Renal cortex interstitium (tissue), 15 donors: ENCODE results near the gene PIEZO1. TPM values are rescaled to one million over a fixed set of nuclear protein-coding genes. Genes with fewer than 3 reads are reported as not detected.
A peak's percentile ranks its signal among the peaks of the same experiment; 100 is the strongest.
"Not testable (repeated sequence)": the region's sequence is repeated elsewhere in the genome, so short reads cannot be mapped to it uniquely, and the experiment has no call there.

Experiments
- DNase-seq, 11 donors: peaks; one replicate each; pipeline ENCODE4 v3.0.0-alpha.2; 2013; ENCODE audit warnings: low read depth in 9 of 11, low spot score in 4 of 11; ENCODE audit errors: extremely low read depth in 1 of 11
- long read RNA-seq, 16 experiments: transcript quantifications; one replicate each; lab custom pipeline, GENCODE V29; 2026
- polyA plus RNA-seq, 3 donors: library from polyadenylated mRNA; unstranded; fragments of 120-200 nt; gene quantifications; one replicate each; pipeline ENCODE4 v1.2.1, GENCODE V29; 2013; ENCODE audit not compliant: insufficient read length in 3 of 3

PIEZO1 gene
- 10 to 100 TPM; 31.6 to 70.3 (median 48.9) TPM for polyA plus RNA-seq
- long read RNA-seq, donor 1, partial matches to known transcripts: 0 of 2 reads
- long read RNA-seq, donor 1, other reads (novel, unspliced or antisense): 0 of 2 reads
- long read RNA-seq, donor 2, partial matches to known transcripts: 0 of 3 reads
- long read RNA-seq, donor 2, other reads (novel, unspliced or antisense): 0 of 3 reads
- long read RNA-seq, donor 3: 0 reads
- long read RNA-seq, donor 4: 0 reads
- long read RNA-seq, donor 5: 0 reads
- long read RNA-seq, donor 6, partial matches to known transcripts: 0 of 4 reads
- long read RNA-seq, donor 6, other reads (novel, unspliced or antisense): 0 of 4 reads
- long read RNA-seq, donor 7, partial matches to known transcripts: 0 of 3 reads
- long read RNA-seq, donor 7, other reads (novel, unspliced or antisense): 0 of 3 reads
- long read RNA-seq, donor 8: 0 reads
- long read RNA-seq, donor 9, partial matches to known transcripts: 0 of 2 reads
- long read RNA-seq, donor 9, other reads (novel, unspliced or antisense): 0 of 2 reads
- long read RNA-seq, donor 10, partial matches to known transcripts: 0 of 2 reads
- long read RNA-seq, donor 10, other reads (novel, unspliced or antisense): 0 of 2 reads
- long read RNA-seq, donor 11, partial matches to known transcripts: 0 of 2 reads
- long read RNA-seq, donor 11, other reads (novel, unspliced or antisense): 0 of 2 reads
- long read RNA-seq, donor 12, partial matches to known transcripts: 0 of 2 reads
- long read RNA-seq, donor 12, other reads (novel, unspliced or antisense): 0 of 2 reads
- long read RNA-seq, donor 13: 0 reads
- long read RNA-seq, donor 14: 0 reads
- long read RNA-seq, donor 15, partial matches to known transcripts: 0 of 1 reads
- long read RNA-seq, donor 15, other reads (novel, unspliced or antisense): 0 of 1 reads
- long read RNA-seq, donor 16, partial matches to known transcripts: 5 of 8 reads
- long read RNA-seq, donor 16, other reads (novel, unspliced or antisense): 0 of 8 reads

- no peak for DNase-seq
Observed at GRCh38 chr16:88785106-88785924, at the start of gene PIEZO1. TSS of gene PIEZO1 (minus strand) at chr16:88785220. CDS start at chr16:88784964, 256 bp downstream.

GRCh38 chr16:88834670-88835069 lies 49.6 kb upstream of the PIEZO1 start:
- no peak for DNase-seq

- no peak for DNase-seq
Observed at GRCh38 chr16:88833086-88833485, 48.1 kb upstream of the PIEZO1 start.

- no peak for DNase-seq
Observed at GRCh38 chr16:88831838-88832237, 46.8 kb upstream of the PIEZO1 start.

GRCh38 chr16:88830783-88831182 lies 45.8 kb upstream of the PIEZO1 start:
- DNase-seq: no peak

- peak in 7 of 11 donors; percentile 49 to 68 (median 61) for DNase-seq
Observed at GRCh38 chr16:88830258-88830657, 45.2 kb upstream of the PIEZO1 start.

GRCh38 chr16:88828711-88829110 lies 43.7 kb upstream of the PIEZO1 start:
- no peak for DNase-seq

GRCh38 chr16:88827727-88828126 lies 42.7 kb upstream of the PIEZO1 start:
- no peak for DNase-seq

GRCh38 chr16:88826070-88826840 lies 41.2 kb upstream of the PIEZO1 start:
- DNase-seq: no peak

- DNase-seq: no peak
Observed at GRCh38 chr16:88825146-88825545, 40.1 kb upstream of the PIEZO1 start.

GRCh38 chr16:88824256-88825077 lies 39.4 kb upstream of the PIEZO1 start:
- no peak for DNase-seq

- DNase-seq: not testable (repeated sequence)
Observed at GRCh38 chr16:88823646-88824045, 38.6 kb upstream of the PIEZO1 start.

- DNase-seq: no peak
Observed at GRCh38 chr16:88822281-88823040, 37.4 kb upstream of the PIEZO1 start.

GRCh38 chr16:88821168-88821850 lies 36.3 kb upstream of the PIEZO1 start:
- no peak for DNase-seq

GRCh38 chr16:88820385-88821025 lies 35.5 kb upstream of the PIEZO1 start:
- no peak for DNase-seq

GRCh38 chr16:88819126-88819525 lies 34.1 kb upstream of the PIEZO1 start:
- no peak for DNase-seq
